ENCODE results near the gene RAMP2. TPM values are rescaled to one million over a fixed set of nuclear protein-coding genes. Genes with fewer than 3 reads are reported as not detected.
"Not testable (repeated sequence)": the region's sequence is repeated elsewhere in the genome, so short reads cannot be mapped to it uniquely, and the experiment has no call there.

RAMP2 gene
- total RNA-seq, 2 experiments from 2014 or later, result not detected

GRCh38 chr17:42769964-42770363, 8.9 kb downstream of the RAMP2 start:
- H3K27ac ChIP-seq (ENCODE audit: low read depth, low read length, poor library complexity, severe bottlenecking); CTCF ChIA-PET (ENCODE audit: unreplicated experiment); intact Hi-C loops (cut with micrococcal nuclease; ENCODE audit: unreplicated experiment); H3K4me3 ChIP-seq (ENCODE audit: low read depth, low read length, poor library complexity, severe bottlenecking); H3K9me3 ChIP-seq (ENCODE audit: low read length); DNase-seq (ENCODE audit: low spot score); BruUV-seq (replicated peaks); H3K4me1 ChIP-seq (ENCODE audit: insufficient read depth, low read length, poor library complexity, severe bottlenecking); H3K9me2 ChIP-seq (ENCODE audit: insufficient read depth, low read length); H3K36me3 ChIP-seq (ENCODE audit: insufficient read depth, low read length); H3K4me2 ChIP-seq (ENCODE audit: low read length); H4K20me1 ChIP-seq (ENCODE audit: insufficient read depth, low read length); H2AFZ ChIP-seq (ENCODE audit: low read length): not testable (repeated sequence)
- POLR2A ChIA-PET, result interaction anchor here (0.6 to 0.7 kb wide), 2 partner anchors 92 to 106 kb away, joined by 3 to 5 read pairs; no protein-coding TSS in a partner anchor
- H3K79me2 ChIP-seq (ENCODE audit: insufficient read depth, low read depth, low read length), result peaks cover 12% of the 10 kb centered on the region; the same call in 1 of the 2 replicates

- BruUV-seq (replicated peaks), result TSS peak; percentile 98
- H3K4me2 ChIP-seq (ENCODE audit: low read length), result peak overlapping the region; percentile 88
- DNase-seq (ENCODE audit: low spot score), result no peak
- peak overlapping the region; percentile 88 for H3K4me3 ChIP-seq (ENCODE audit: low read depth, low read length, poor library complexity, severe bottlenecking)
- H3K79me2 ChIP-seq (ENCODE audit: insufficient read depth, low read depth, low read length), result peaks cover 12% of the 10 kb centered on the region; the same call in 1 of the 2 replicates
- peaks cover 25% of the 10 kb centered on the region for H3K36me3 ChIP-seq (ENCODE audit: insufficient read depth, low read length)
- H4K20me1 ChIP-seq (ENCODE audit: insufficient read depth, low read length), result no peaks in the 10 kb centered on the region
- H2AFZ ChIP-seq (ENCODE audit: low read length), result peak overlapping the region; percentile 61
- ChIA-PET CTCF (ENCODE audit: unreplicated experiment) (interaction anchor here (0.7 to 1.4 kb wide), 2 partner anchors 9 to 16 kb away, joined by 3 read pairs; no protein-coding TSS in a partner anchor), POLR2A (interaction anchor here (0.5 to 1.4 kb wide), 6 partner anchors 13 to 1349 kb away, joined by 3 to 4 read pairs (median 3); partner anchors contain the start of gene PSMC3IP)
- intact Hi-C loops (cut with micrococcal nuclease; ENCODE audit: unreplicated experiment), result loop anchor here (1.0 kb wide), 1 partner anchor 51 kb away; the partner anchor contains the start of gene BECN1
- H3K27ac ChIP-seq (ENCODE audit: low read depth, low read length, poor library complexity, severe bottlenecking), result peak overlapping the region; percentile 42
- no peak for TF ChIP-seq CTCF (conservative IDR thresholded peaks at IDR 0.05; ENCODE audit: low read length)
- no peak for TF ChIP-seq EZH2phosphoT487 (IDR thresholded peaks at IDR 0.05; ENCODE audit: borderline replicate concordance, low read depth, low read length)
- H3K4me1 ChIP-seq (ENCODE audit: insufficient read depth, low read length, poor library complexity, severe bottlenecking), result peaks cover 7% of the 10 kb centered on the region
- H3K9me2 ChIP-seq (ENCODE audit: insufficient read depth, low read length), result no peaks in the 10 kb centered on the region
- H3K9me3 ChIP-seq (ENCODE audit: low read length), result no peaks in the 10 kb centered on the region
These were observed 11.9 kb downstream of the RAMP2 start for GRCh38 chr17:42772945-42773289.

- H2AFZ ChIP-seq (ENCODE audit: low read length), result peak within 1 kb of the TSS; percentile 61
- no peaks in the 10 kb centered on the region for H3K9me2 ChIP-seq (ENCODE audit: insufficient read depth, low read length)
- H3K27ac ChIP-seq (ENCODE audit: low read depth, low read length, poor library complexity, severe bottlenecking), result peak within 1 kb of the TSS; percentile 42
- no peak; the same call in 1 of the 2 replicates for TF ChIP-seq CTCF (conservative IDR thresholded peaks at IDR 0.05; ENCODE audit: low read length)
- no peak for TF ChIP-seq EZH2phosphoT487 (IDR thresholded peaks at IDR 0.05; ENCODE audit: borderline replicate concordance, low read depth, low read length)
- peaks cover 12% of the 10 kb centered on the region; the same call in 1 of the 2 replicates for H3K79me2 ChIP-seq (ENCODE audit: insufficient read depth, low read depth, low read length)
- DNase-seq (ENCODE audit: low spot score), result peak; percentile 88
- no peaks in the 10 kb centered on the region for H3K9me3 ChIP-seq (ENCODE audit: low read length)
- POLR2A ChIA-PET, result interaction anchor here (0.6 to 1.4 kb wide), 9 partner anchors 13 to 195 kb away, joined by 3 to 6 read pairs (median 3); partner anchors contain the start of genes PSMC3IP and RETREG3
- peak within 1 kb of the TSS; percentile 88 for H3K4me2 ChIP-seq (ENCODE audit: low read length)
- H3K36me3 ChIP-seq (ENCODE audit: insufficient read depth, low read length), result peaks cover 30% of the 10 kb centered on the region
- peaks cover 7% of the 10 kb centered on the region for H3K4me1 ChIP-seq (ENCODE audit: insufficient read depth, low read length, poor library complexity, severe bottlenecking)
- intact Hi-C loops (cut with micrococcal nuclease; ENCODE audit: unreplicated experiment), result loop anchor here (1.0 kb wide), 1 partner anchor 51 kb away; the partner anchor contains the start of gene BECN1
- CTCF ChIA-PET (ENCODE audit: unreplicated experiment), result interaction anchor here (1.4 kb wide), 1 partner anchor 17 kb away, joined by 3 read pairs; no protein-coding TSS in a partner anchor
- no peaks in the 10 kb centered on the region for H4K20me1 ChIP-seq (ENCODE audit: insufficient read depth, low read length)
- peak within 1 kb of the TSS; percentile 88 for H3K4me3 ChIP-seq (ENCODE audit: low read depth, low read length, poor library complexity, severe bottlenecking)
- no TSS peak for BruUV-seq (replicated peaks)
These were observed 12.4 kb downstream of the RAMP2 start, which contains the start of gene VPS25 for GRCh38 chr17:42773290-42774035. VPS25 (plus strand) TSS chr17:42773449; CDS start chr17:42773476, 27 bp downstream.

All from OCI-LY7 (cell line).